Neural cell (in vitro differentiated cells): ENCODE measurements around the gene DGCR6L.

Source experiments
- CTCF ChIP-seq: fragments of 450-650 bp; IDR thresholded peaks from 2 replicates; pipeline ENCODE4 v1.5.1; 2014; ENCODE audit warnings: antibody characterized with exemption, mild to moderate bottlenecking, moderate library complexity; ENCODE audit not compliant: poor library complexity, severe bottlenecking
- EP300 ChIP-seq: fragments of 450-650 bp; conservative IDR thresholded peaks from 2 replicates; pipeline ENCODE4 v1.6.1; 2014; ENCODE audit warnings: antibody characterized with exemption, mild to moderate bottlenecking, moderate library complexity; ENCODE audit not compliant: poor library complexity, severe bottlenecking
- EZH2 ChIP-seq: fragments of 200-600, 300-800 bp; shearing (Covaris generic), sonication (generic); IDR thresholded peaks from 2 replicates; pipeline ENCODE4 v1.6.1; 2014; ENCODE audit warnings: antibody characterized with exemption, low read length, borderline replicate concordance, mild to moderate bottlenecking; ENCODE audit not compliant: insufficient read depth, poor library complexity, severe bottlenecking
- MXI1 ChIP-seq: fragments of 450-650 bp; conservative IDR thresholded peaks from 2 replicates; pipeline ENCODE4 v1.6.1; 2014; ENCODE audit warnings: antibody characterized with exemption, mild to moderate bottlenecking; ENCODE audit not compliant: poor library complexity, severe bottlenecking
- POLR2AphosphoS5 ChIP-seq: IDR thresholded peaks from 2 replicates; pipeline ENCODE4 v1.6.1; 2012
- RAD21 ChIP-seq: fragments of 450-650 bp; conservative IDR thresholded peaks from 2 replicates; pipeline ENCODE4 v1.6.1; 2014; ENCODE audit warnings: antibody characterized with exemption, mild to moderate bottlenecking, moderate library complexity
- SMC3 ChIP-seq: fragments of 450-650 bp; conservative IDR thresholded peaks from 2 replicates; pipeline ENCODE4 v1.6.1; 2014; ENCODE audit warnings: antibody characterized with exemption, mild to moderate bottlenecking, moderate library complexity; ENCODE audit not compliant: poor library complexity

- TF ChIP-seq CTCF (no peak), RAD21 (no peak), POLR2AphosphoS5 (peak; percentile 78), EZH2 (no peak), EP300 (no peak), MXI1 (peak; percentile 69), SMC3 (peak; percentile 18)
These were observed at the start of gene DGCR6L for GRCh38 chr22:20319745-20320658.
